Gastroesophageal sphincter (tissue), 3 donors: ENCODE measurements around the gene FUT8.

ENCODE experiments used
- CTCF ChIP-seq, 4 experiments: fragments of 200-600 bp in 2 of 4; fragments of 450-650 bp in 2 of 4; sonication (generic) in 1 of 4; IDR thresholded peaks; one replicate each; pipeline ENCODE4 v1.5.1; 2017 to 2019; ENCODE audit warnings: antibody characterized with exemption in 4 of 4, mild to moderate bottlenecking in 2 of 4, moderate library complexity in 2 of 4
- POLR2AphosphoS5 ChIP-seq: sonication (generic); formaldehyde crosslinking; IDR thresholded peaks from one replicate; pipeline ENCODE4 v1.6.1; 2017; ENCODE audit warnings: antibody characterized with exemption

- TF ChIP-seq CTCF (IDR thresholded peaks at IDR 0.05), result no peak
- TF ChIP-seq POLR2AphosphoS5, result no peak
Observed at GRCh38 chr14:65366802-65367565, 45.5 kb upstream of the FUT8 start.
